ENCODE results near the gene PSORS1C1. TPM values are rescaled to one million over a fixed set of nuclear protein-coding genes. Genes with fewer than 3 reads are reported as not detected.

PSORS1C1 gene
- polyA plus RNA-seq, 1 donor from 2014 or later = not detected

DNA sequence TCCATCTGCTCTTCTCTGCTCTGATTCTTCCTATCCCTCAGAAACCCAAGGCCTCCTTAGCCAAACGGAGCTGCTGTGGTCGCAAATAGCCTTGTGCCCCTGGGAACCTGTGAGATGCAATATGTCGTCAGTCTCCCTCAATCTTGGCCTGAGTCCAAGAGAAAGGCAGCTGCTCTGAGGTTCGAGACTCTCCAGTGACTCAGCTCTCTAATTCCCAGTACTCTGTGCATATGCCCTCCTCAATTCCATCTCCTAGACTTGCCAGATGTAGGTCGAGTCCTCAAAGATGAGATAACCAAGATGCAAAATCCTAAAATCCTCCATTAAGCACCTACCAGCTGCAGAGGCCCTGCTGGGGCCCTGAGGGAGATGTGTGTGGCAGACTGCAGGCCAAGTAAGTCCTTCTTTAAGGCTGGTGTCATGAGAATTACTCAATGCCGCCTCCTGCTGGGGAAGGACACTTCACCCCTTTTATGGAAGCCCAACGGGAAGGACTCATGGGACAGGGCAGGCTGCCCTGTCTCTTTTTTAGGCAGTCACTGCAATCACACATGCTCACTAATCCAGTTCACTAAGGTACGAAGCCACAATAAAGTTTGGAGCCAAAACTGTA lies 30.8 kb upstream of the PSORS1C1 start:
- Histone ChIP-seq H2AFZ (ENCODE audit: low read depth, low read length) (no peak overlapping the region), H3K27me3 (ENCODE audit: insufficient read depth, low read depth, low read length) (no peaks in the 10 kb centered on the region)
- TF ChIP-seq, protein P1, sequence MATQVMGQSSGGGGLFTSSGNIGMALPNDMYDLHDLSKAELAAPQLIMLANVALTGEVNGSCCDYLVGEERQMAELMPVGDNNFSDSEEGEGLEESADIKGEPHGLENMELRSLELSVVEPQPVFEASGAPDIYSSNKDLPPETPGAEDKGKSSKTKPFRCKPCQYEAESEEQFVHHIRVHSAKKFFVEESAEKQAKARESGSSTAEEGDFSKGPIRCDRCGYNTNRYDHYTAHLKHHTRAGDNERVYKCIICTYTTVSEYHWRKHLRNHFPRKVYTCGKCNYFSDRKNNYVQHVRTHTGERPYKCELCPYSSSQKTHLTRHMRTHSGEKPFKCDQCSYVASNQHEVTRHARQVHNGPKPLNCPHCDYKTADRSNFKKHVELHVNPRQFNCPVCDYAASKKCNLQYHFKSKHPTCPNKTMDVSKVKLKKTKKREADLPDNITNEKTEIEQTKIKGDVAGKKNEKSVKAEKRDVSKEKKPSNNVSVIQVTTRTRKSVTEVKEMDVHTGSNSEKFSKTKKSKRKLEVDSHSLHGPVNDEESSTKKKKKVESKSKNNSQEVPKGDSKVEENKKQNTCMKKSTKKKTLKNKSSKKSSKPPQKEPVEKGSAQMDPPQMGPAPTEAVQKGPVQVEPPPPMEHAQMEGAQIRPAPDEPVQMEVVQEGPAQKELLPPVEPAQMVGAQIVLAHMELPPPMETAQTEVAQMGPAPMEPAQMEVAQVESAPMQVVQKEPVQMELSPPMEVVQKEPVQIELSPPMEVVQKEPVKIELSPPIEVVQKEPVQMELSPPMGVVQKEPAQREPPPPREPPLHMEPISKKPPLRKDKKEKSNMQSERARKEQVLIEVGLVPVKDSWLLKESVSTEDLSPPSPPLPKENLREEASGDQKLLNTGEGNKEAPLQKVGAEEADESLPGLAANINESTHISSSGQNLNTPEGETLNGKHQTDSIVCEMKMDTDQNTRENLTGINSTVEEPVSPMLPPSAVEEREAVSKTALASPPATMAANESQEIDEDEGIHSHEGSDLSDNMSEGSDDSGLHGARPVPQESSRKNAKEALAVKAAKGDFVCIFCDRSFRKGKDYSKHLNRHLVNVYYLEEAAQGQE (IDR thresholded peaks at IDR 0.05; ENCODE audit: borderline replicate concordance) = no peak
- no peak for TF ChIP-seq EP300 (conservative IDR thresholded peaks at IDR 0.05; ENCODE audit: poor library complexity, severe bottlenecking)
- TF ChIP-seq, protein P2, sequence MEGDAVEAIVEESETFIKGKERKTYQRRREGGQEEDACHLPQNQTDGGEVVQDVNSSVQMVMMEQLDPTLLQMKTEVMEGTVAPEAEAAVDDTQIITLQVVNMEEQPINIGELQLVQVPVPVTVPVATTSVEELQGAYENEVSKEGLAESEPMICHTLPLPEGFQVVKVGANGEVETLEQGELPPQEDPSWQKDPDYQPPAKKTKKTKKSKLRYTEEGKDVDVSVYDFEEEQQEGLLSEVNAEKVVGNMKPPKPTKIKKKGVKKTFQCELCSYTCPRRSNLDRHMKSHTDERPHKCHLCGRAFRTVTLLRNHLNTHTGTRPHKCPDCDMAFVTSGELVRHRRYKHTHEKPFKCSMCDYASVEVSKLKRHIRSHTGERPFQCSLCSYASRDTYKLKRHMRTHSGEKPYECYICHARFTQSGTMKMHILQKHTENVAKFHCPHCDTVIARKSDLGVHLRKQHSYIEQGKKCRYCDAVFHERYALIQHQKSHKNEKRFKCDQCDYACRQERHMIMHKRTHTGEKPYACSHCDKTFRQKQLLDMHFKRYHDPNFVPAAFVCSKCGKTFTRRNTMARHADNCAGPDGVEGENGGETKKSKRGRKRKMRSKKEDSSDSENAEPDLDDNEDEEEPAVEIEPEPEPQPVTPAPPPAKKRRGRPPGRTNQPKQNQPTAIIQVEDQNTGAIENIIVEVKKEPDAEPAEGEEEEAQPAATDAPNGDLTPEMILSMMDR (IDR thresholded peaks at IDR 0.05; ENCODE audit: poor library complexity, severe bottlenecking) = no peak

DNA sequence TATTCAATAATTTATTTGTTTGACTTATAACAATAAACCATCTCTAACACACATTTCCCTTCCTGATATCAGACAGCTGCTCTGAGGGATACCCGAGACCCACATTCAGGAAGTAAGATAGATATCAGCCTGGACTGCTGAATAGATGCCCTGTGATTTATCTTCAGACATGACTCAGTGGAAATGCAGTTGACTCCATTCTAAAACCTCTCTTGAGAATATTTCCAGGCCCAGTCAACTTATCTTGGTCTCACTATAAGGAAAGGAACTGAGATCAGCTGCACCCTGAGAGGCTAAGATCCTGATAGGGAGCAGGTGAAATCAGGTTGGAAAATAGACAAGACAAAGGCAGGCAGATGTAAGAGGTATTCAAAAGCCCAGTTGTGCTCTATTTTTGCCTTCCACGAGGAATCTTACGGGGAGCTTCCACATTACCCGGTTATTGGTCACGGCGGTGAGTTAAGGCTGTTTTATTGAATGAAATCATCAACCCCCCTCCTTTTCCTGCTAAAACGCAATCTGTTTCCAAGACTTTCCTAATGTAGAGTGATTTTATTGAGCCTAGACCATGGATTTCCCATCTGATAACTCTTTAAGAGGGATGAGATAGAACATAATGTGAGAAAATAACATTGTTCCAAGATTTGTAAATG lies 27.7 kb upstream of the PSORS1C1 start:
- H3K79me2 ChIP-seq (replicated peaks; ENCODE audit: insufficient read depth, low read length) = no peaks in the 10 kb centered on the region
- H3K27me3 ChIP-seq (ENCODE audit: insufficient read depth, low read depth, low read length) = no peaks in the 10 kb centered on the region
- H3K36me3 ChIP-seq (ENCODE audit: insufficient read depth, low read length) = no peaks in the 10 kb centered on the region
- H3K9me3 ChIP-seq (ENCODE audit: low read length) = no peaks in the 10 kb centered on the region
- H3K4me3 ChIP-seq (ENCODE audit: low read length) = no peak overlapping the region
- no peak overlapping the region for H3K4me2 ChIP-seq (ENCODE audit: low read length)
- H3F3A ChIP-seq (ENCODE audit: insufficient read depth, low read length, poor library complexity, severe bottlenecking) = no peaks in the 10 kb centered on the region
- no peak overlapping the region for H3K9ac ChIP-seq (ENCODE audit: low read length)
- H4K20me1 ChIP-seq (ENCODE audit: insufficient read depth) = no peaks in the 10 kb centered on the region
- H3K9me2 ChIP-seq (ENCODE audit: insufficient read depth, low read length) = no peaks in the 10 kb centered on the region
- H2AFZ ChIP-seq (ENCODE audit: low read depth, low read length) = no peak overlapping the region
- no peak overlapping the region for H3K27ac ChIP-seq (ENCODE audit: low read length)
- TF ChIP-seq POLR2AphosphoS5 (IDR thresholded peaks at IDR 0.05) (no peak), EZH2 (IDR thresholded peaks at IDR 0.05; ENCODE audit: borderline replicate concordance, insufficient read depth, low read length, poor library complexity, severe bottlenecking) (no peak), TAF1 (IDR thresholded peaks at IDR 0.05; ENCODE audit: low read depth) (no peak), SMC3 (conservative IDR thresholded peaks at IDR 0.05; ENCODE audit: poor library complexity) (no peak), RAD21 (conservative IDR thresholded peaks at IDR 0.05) (no peak), MXI1 (conservative IDR thresholded peaks at IDR 0.05; ENCODE audit: poor library complexity, severe bottlenecking) (no peak)
- TF ChIP-seq, protein P2 (IDR thresholded peaks at IDR 0.05; ENCODE audit: poor library complexity, severe bottlenecking) = no peak
- TF ChIP-seq, protein P1 (IDR thresholded peaks at IDR 0.05; ENCODE audit: borderline replicate concordance) = no peak

More for the DNA sequence above, 30.8 kb upstream of the PSORS1C1 start:
- H4K20me1 ChIP-seq (ENCODE audit: insufficient read depth) = no peaks in the 10 kb centered on the region
- no peak overlapping the region for H3K9ac ChIP-seq (ENCODE audit: low read length)
- H3K4me3 ChIP-seq (ENCODE audit: low read length) = no peak overlapping the region
- H3K4me2 ChIP-seq (ENCODE audit: low read length) = no peak overlapping the region
- H3K27ac ChIP-seq (ENCODE audit: low read length) = no peak overlapping the region
- no peaks in the 10 kb centered on the region for H3K79me2 ChIP-seq (replicated peaks; ENCODE audit: insufficient read depth, low read length)
- no peaks in the 10 kb centered on the region for H3K36me3 ChIP-seq (ENCODE audit: insufficient read depth, low read length)
- no peaks in the 10 kb centered on the region for H3K9me2 ChIP-seq (ENCODE audit: insufficient read depth, low read length)
- H3K9me3 ChIP-seq (ENCODE audit: low read length) = no peaks in the 10 kb centered on the region
- no peaks in the 10 kb centered on the region for H3F3A ChIP-seq (ENCODE audit: insufficient read depth, low read length, poor library complexity, severe bottlenecking)
